Peyer's patch (tissue), 4 donors: ENCODE measurements around the gene NEK5.
"Not testable (repeated sequence)": the region's sequence is repeated elsewhere in the genome, so short reads cannot be mapped to it uniquely, and the experiment has no call there.

Experiments
- CTCF ChIP-seq, 6 experiments: fragments of 450-650 bp in 4 of 6; fragments of 200-600 bp in 2 of 6; sonication (generic) in 1 of 6; IDR thresholded peaks; one replicate each; pipeline ENCODE4 v1.5.1; 2017 to 2019; ENCODE audit warnings: antibody characterized with exemption in 6 of 6, mild to moderate bottlenecking in 3 of 6, moderate library complexity in 1 of 6
- POLR2A ChIP-seq, 2 donors: fragments of 450-650 bp; IDR thresholded peaks; one replicate each; pipeline ENCODE4 v1.5.1; 2017; ENCODE audit warnings: antibody characterized with exemption in 2 of 2, mild to moderate bottlenecking in 2 of 2, moderate library complexity in 2 of 2

- TF ChIP-seq CTCF, POLR2A (IDR thresholded peaks at IDR 0.05): not testable (repeated sequence)
Measured at GRCh38 chr13:52170828-52171391, 42.0 kb upstream of the NEK5 start.
